GM12891 (cell line): Measurements from ENCODE around the gene RAMP2.

Experiments used
- PAX5 ChIP-seq: IDR thresholded peaks from 2 replicates; pipeline ENCODE4 v1.6.1; 2011; ENCODE audit warnings: low read length, moderate library complexity, mild to moderate bottlenecking; ENCODE audit not compliant: insufficient read depth, severe bottlenecking
- POLR2A ChIP-seq: IDR thresholded peaks from 2 replicates; pipeline ENCODE4 v1.6.1; 2011; ENCODE audit warnings: low read depth, low read length, control low read depth

- TF ChIP-seq POLR2A (no peak), PAX5 (no peak)
These were observed 611 bp downstream of the RAMP2 start for GRCh38 chr17:42761638-42762037.
